BLaER1 (cell line): ENCODE results near the gene SATB1.

Experiments used
- H3K27ac ChIP-seq: shearing (Covaris generic); formaldehyde crosslinking; 2 replicates; pipeline ENCODE4 v1.8.1; 2022
- H3K27me3 ChIP-seq: shearing (Covaris generic); formaldehyde crosslinking; 2 replicates; pipeline ENCODE4 v1.8.1; 2022
- H3K36me3 ChIP-seq: shearing (Covaris generic); formaldehyde crosslinking; 2 replicates; pipeline ENCODE4 v1.8.1; 2022
- H3K4me1 ChIP-seq: shearing (Covaris generic); formaldehyde crosslinking; 2 replicates; pipeline ENCODE4 v1.8.1; 2022
- H3K4me2 ChIP-seq: shearing (Covaris generic); formaldehyde crosslinking; 2 replicates; pipeline ENCODE4 v1.8.1; 2022
- H3K4me3 ChIP-seq: shearing (Covaris generic); formaldehyde crosslinking; 2 replicates; pipeline ENCODE4 v1.8.1; 2022
- H3K9ac ChIP-seq: shearing (Covaris generic); formaldehyde crosslinking; 2 replicates; pipeline ENCODE4 v1.8.1; 2022
- H3K9me3 ChIP-seq: shearing (Covaris generic); formaldehyde crosslinking; 2 replicates; pipeline ENCODE4 v1.8.1; 2022
- H4K20me1 ChIP-seq: shearing (Covaris generic); formaldehyde crosslinking; 2 replicates; pipeline ENCODE4 v1.8.1; 2022
- Cebpa-rat ChIP-seq: shearing (Covaris generic); IDR thresholded peaks from 2 replicates; pipeline ENCODE4 v1.8.1; 2022

SATB1 gene

DNA sequence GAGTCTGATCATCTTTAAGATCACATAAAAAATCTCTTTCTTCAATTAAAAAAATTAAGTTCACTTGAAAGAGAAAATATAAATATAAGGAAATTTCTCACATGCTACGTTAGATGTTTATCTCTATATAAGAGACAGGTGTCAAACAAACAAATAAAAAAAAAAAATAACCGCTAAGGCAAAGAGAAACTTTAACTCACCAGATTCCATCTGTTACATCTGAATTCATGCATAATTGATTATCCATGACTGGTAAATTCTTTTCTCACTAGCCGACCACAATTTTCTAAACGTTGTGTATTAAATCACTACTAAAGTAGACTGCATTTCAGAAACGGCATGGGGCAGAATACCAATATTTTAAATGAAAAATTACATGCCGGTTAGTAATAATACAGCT lies 9.6 kb upstream of the SATB1 start:
- Histone ChIP-seq H3K9ac (no peak overlapping the region), H4K20me1 (peaks cover 59% of the 10 kb centered on the region), H3K27ac (no peak overlapping the region), H3K9me3 (no peaks in the 10 kb centered on the region), H3K4me3 (no peak overlapping the region), H3K36me3 (peaks cover 10% of the 10 kb centered on the region; the same call in 1 of the 2 replicates), H3K4me2 (no peak overlapping the region), H3K27me3 (no peaks in the 10 kb centered on the region), H3K4me1 (peaks cover 32% of the 10 kb centered on the region)
- no peak for TF ChIP-seq Cebpa-rat

DNA sequence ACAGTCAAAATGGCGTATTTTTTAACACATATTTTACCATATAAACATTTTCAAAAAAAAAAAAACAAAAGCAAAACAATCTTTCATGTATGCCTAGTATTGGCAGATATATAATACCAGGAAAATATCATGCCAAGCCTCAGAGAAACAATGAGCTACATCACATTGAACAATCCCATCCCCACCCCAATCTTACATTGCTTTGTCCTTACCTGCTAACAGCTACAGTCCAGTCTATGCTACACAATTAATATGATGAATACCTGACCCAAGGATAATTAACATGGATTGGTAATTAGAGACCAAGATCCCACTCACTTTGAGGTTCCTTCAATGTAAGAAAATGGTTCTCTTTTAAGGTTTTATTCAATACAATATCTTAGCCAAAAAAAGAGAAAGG lies 7.6 kb upstream of the SATB1 start:
- TF ChIP-seq Cebpa-rat, result no peak
- H3K4me1 ChIP-seq, result peaks cover 17% of the 10 kb centered on the region; the same call in 1 of the 2 replicates

DNA sequence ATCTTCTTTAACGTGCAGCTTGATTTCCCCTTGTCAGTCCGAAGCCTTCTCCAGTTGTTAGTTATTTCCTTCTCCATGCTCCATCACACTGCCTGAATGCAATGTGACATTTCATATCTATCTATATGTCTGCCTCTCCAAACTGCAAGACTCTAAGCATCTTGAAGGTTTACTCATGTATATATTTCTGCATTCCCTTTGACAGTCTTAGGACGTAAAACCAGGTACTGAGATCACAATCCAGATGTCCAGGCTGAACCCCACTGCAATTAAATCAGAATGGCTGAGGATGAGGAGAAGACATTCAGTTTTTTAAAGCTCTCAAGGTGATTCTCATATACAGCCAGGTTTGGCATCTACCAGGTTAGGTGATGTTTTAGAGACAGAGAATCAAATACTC lies 6.1 kb upstream of the SATB1 start:
- no peak for TF ChIP-seq Cebpa-rat
- H3K9ac ChIP-seq, result no peak overlapping the region
- no peaks in the 10 kb centered on the region for H3K27me3 ChIP-seq
- H3K4me3 ChIP-seq, result no peak overlapping the region
- no peaks in the 10 kb centered on the region for H3K9me3 ChIP-seq
- peaks cover 10% of the 10 kb centered on the region; the same call in 1 of the 2 replicates for H3K36me3 ChIP-seq
- no peak overlapping the region for H3K27ac ChIP-seq
- H3K4me1 ChIP-seq, result peaks cover 28% of the 10 kb centered on the region
- H4K20me1 ChIP-seq, result peaks cover 67% of the 10 kb centered on the region
- H3K4me2 ChIP-seq, result no peak overlapping the region

More for the DNA sequence above, 7.6 kb upstream of the SATB1 start:
- no peak overlapping the region for H3K4me3 ChIP-seq
- H3K36me3 ChIP-seq, result peaks cover 10% of the 10 kb centered on the region; the same call in 1 of the 2 replicates
- no peak overlapping the region for H3K27ac ChIP-seq
- H3K9ac ChIP-seq, result no peak overlapping the region
- peaks cover 62% of the 10 kb centered on the region for H4K20me1 ChIP-seq
- H3K9me3 ChIP-seq, result no peaks in the 10 kb centered on the region
- no peak overlapping the region for H3K4me2 ChIP-seq
- no peaks in the 10 kb centered on the region for H3K27me3 ChIP-seq

DNA sequence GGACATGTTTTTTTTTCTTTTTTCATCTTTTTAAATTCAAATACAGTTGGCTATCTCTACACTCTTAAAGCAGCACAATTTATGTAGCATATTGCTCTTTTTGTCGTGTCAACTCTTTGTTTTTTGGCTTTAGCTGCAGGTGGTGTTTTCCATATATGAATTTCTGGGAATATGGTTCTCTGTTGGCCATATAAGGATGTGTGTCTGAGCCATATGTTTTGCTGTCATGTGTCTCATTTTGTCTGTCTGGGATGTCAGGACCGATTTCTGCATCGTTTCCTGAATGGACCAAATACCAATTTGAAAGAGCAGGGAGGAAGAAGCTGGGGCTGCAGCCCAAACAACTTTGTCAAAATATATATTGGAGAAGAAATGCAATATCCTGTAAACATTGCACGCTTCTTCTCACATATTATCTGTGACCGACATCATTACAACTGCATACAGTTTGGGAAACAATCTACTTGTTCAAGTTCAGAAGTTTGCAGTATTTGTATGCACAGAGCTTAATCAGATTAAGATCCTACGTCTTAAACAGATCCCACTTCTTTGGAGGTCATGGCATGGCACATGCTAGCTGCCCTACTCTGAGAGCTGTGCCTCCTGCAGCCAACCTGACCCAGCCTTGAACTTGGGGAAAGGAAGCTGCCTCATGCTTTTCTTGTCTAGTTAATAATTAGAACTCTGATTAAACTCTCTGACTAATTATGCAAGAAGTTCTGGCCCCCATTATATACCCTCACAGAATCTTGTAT lies 4.0 kb upstream of the SATB1 start:
- Histone ChIP-seq H3K27ac (no peak overlapping the region), H3K9me3 (no peaks in the 10 kb centered on the region), H3K4me1 (peaks cover 27% of the 10 kb centered on the region), H3K4me3 (no peak overlapping the region), H3K27me3 (no peaks in the 10 kb centered on the region), H4K20me1 (peaks cover 48% of the 10 kb centered on the region), H3K9ac (no peak overlapping the region), H3K36me3 (peaks cover 10% of the 10 kb centered on the region; the same call in 1 of the 2 replicates), H3K4me2 (no peak overlapping the region)
- TF ChIP-seq Cebpa-rat, result no peak

DNA sequence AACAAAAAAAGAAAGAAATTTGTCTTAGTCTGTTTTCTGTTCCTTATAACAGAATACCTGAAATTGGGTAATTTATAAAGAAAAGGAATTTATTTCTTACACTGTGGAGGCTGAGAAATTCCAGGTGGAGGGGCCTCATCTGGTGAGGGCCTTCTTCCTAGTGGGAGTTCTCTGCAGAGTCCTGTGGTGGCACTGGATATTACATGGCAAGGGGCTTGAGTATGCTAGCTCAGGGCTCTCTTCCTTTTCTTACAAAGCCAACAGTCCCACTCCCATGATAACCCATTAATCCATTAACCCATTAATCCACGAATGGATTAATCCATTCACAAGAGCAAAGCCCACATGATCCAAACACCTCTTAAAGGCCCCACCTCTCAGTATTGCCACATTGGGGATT lies 2.9 kb upstream of the SATB1 start:
- Histone ChIP-seq H3K9ac (no peak overlapping the region), H3K4me2 (no peak overlapping the region), H3K36me3 (peaks cover 10% of the 10 kb centered on the region; the same call in 1 of the 2 replicates), H3K4me1 (peaks cover 27% of the 10 kb centered on the region), H3K27ac (no peak overlapping the region), H3K9me3 (no peaks in the 10 kb centered on the region), H3K4me3 (no peak overlapping the region), H3K27me3 (no peaks in the 10 kb centered on the region), H4K20me1 (peaks cover 48% of the 10 kb centered on the region)
- TF ChIP-seq Cebpa-rat, result no peak

DNA sequence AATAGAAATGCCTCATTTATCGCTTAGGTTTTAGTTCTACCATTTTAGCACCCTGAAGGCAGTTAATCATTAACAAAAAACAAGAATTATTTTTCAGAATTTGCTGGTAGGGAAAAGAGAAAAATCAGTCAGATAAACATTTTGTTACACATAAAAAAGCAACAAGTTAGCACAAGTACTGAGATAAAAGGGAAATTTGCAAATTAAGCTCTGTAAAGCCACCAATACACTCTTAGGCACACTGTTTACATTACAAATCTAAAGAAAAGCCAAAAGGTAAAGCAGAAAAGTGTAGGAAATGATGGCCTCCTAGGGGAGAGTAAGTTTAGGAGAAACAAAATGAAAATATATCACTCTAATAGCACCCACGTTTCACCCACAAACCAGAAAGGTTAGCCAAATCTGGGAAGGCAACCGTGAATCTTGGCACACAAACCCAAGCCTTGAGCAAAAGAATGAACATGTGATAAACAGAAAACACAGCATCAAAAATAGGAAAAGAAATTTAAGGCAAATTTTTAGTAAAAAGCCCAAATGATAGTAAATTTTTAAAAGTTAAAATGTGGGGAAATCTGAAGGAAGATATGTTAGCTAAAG lies 1.6 kb upstream of the SATB1 start:
- Histone ChIP-seq H3K4me2 (peak overlapping the region; percentile 86), H3K4me1 (peaks cover 41% of the 10 kb centered on the region), H3K4me3 (no peak overlapping the region), H3K36me3 (peaks cover 10% of the 10 kb centered on the region; the same call in 1 of the 2 replicates), H3K9me3 (no peaks in the 10 kb centered on the region), H3K27me3 (no peaks in the 10 kb centered on the region), H3K27ac (0 out of 2 replicates have a peak overlapping the region, but pooled peaks have one; percentile 28), H4K20me1 (peaks cover 52% of the 10 kb centered on the region), H3K9ac (no peak overlapping the region)
- TF ChIP-seq Cebpa-rat, result no peak

DNA sequence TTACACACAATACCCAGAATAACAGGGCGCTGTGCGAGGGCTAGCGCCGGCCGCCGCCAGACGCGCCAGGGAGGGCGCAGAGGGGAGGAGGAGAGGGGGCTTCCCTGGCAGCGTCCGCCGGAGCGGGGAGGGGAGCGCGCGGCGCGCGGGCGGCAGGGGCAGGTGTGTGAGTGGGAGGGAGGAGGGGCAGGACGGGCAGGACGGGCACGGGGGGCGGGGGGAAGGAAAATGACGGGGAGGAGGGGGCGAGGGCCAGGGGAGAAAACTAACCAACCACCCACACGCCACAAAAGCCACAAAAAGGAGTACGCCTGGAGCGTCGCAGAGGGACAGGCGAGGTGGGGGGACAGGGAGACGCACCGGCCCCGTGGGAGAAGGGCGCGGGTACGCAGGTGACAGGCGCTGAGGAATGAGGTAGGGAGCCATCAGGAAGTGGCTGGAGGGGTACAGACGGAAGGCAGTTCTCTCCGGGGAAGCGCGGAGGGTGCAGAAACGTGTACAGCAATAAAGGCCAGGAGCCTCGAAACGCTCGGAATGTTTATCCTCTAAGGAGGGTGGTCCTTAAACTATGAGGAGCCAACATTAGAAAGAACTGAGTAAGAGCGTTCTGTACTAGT lies 610 bp upstream of the SATB1 start:
- H3K9ac ChIP-seq, result peak overlapping the region; percentile 94
- peak overlapping the region; percentile 94 for H3K27ac ChIP-seq
- peaks cover 54% of the 10 kb centered on the region for H4K20me1 ChIP-seq
- peak overlapping the region; percentile 86 for H3K4me2 ChIP-seq
- H3K4me1 ChIP-seq, result peaks cover 36% of the 10 kb centered on the region
- peak overlapping the region; percentile 86 for H3K4me3 ChIP-seq
- no peaks in the 10 kb centered on the region for H3K9me3 ChIP-seq
- no peak for TF ChIP-seq Cebpa-rat
- peaks cover 2% of the 10 kb centered on the region for H3K36me3 ChIP-seq
- no peaks in the 10 kb centered on the region for H3K27me3 ChIP-seq

DNA sequence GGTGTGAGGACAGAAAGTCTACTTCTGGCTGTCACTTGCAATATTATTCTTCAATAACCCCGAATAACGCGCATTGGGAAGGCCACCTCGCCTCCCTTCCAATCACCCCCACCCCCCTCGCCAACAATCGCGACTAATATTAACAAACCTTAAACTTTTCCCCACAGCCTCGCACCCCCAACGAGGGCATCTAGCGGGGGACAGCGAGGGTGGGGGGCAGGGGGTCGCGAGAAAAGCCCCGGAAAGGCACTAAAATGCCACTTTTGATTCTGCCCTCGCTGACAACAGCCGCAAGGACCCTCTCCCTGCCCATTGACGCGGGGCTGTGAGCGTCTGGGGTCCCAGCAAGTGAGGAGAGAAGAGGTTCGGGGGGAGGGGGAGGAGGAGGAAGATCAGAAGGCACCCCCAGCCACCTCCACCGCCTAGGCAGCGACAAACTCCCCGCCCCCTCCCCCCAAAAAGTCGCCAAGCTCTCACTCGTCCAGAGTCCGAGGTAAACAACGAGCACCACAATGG lies 868 bp downstream of the SATB1 start:
- Histone ChIP-seq H3K9me3 (no peaks in the 10 kb centered on the region), H3K4me3 (peak overlapping the region; percentile 86), H3K4me2 (peak overlapping the region; percentile 86), H3K4me1 (peaks cover 37% of the 10 kb centered on the region), H3K27me3 (no peaks in the 10 kb centered on the region), H3K27ac (peak overlapping the region; percentile 94), H3K9ac (peak overlapping the region; percentile 94), H4K20me1 (peaks cover 60% of the 10 kb centered on the region), H3K36me3 (peaks cover 17% of the 10 kb centered on the region)
- TF ChIP-seq Cebpa-rat, result no peak

DNA sequence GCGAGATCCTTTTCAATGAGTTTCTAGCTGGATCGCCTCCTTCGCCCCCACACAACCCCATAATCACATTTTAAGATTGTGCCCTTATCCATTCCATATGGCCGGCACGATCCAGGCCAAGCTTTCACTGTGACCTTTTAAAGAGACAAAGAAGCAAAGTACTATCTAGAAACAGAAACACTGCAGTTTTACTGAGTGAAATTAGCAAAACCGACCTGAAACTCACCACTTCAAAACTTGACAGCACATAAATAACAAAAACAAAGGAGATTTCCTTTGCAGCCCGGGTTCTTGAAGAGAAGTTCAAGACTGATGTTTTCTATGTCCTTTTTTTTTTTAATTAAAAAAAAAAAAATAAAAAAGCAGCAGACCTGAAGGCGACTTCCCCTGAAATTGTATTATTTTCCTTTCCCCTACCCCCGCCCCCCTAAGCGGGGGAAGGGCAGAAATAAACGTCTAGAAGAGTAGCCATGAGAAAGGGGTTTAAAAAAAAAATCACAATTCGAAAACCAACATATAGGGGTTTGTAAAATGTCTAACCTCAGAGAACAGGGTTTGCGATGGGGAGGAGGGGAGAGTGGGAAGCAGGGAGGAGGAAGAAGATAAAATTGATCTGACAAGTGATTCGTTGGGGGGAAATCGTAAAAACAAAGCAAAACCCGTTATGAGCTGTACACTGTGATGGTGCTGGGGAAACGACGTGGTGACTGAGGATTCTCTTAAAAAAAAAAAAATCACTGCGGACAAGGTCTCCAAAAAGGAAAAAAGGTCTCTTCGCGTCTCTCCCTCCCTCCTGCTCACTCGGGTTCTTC lies 1.5 kb downstream of the SATB1 start:
- Histone ChIP-seq H3K4me3 (peak overlapping the region; percentile 86), H3K36me3 (peaks cover 21% of the 10 kb centered on the region), H3K4me2 (peak overlapping the region; percentile 86), H3K27me3 (no peaks in the 10 kb centered on the region), H3K9me3 (no peaks in the 10 kb centered on the region), H3K4me1 (peaks cover 40% of the 10 kb centered on the region), H4K20me1 (peaks cover 57% of the 10 kb centered on the region), H3K9ac (peak overlapping the region; percentile 94), H3K27ac (peak overlapping the region; percentile 94)
- TF ChIP-seq Cebpa-rat, result no peak
